K562 (cell line): ENCODE data around the gene PTH1R. TPM values are rescaled to one million over a fixed set of nuclear protein-coding genes. Genes with fewer than 3 reads are reported as not detected.
A peak's percentile ranks its signal among the peaks of the same experiment; 100 is the strongest.

Source experiments
- ATAC-seq: fragments of 200-7000 bp; cut with Tn5 transposase; 3 replicates; pipeline ENCODE4 v1.9.1; 2020; ENCODE audit warnings: moderate library complexity
- BruUV-seq: library from RNA; stranded (reverse); fragments of 400-500 nt; replicated peaks from 2 replicates; lab custom pipeline; 2021; lab: Mats Ljungman, UMichigan
- CTCF ChIA-PET: fragments of 300-600 bp; formaldehyde crosslinking; extraction: SDS; loops from one replicate; lab custom pipeline; 2021; ENCODE audit warnings: low intra/inter-chr PET ratio; lab: Yijun Ruan, JAX
- POLR2A ChIA-PET: fragments of 300-600, 350-650 bp; sonication (Branson Sonifier 250); formaldehyde crosslinking; extraction: SDS; loops from one replicate; lab custom pipeline; 2021; ENCODE audit warnings: antibody characterized with exemption, inconsistent platforms; lab: Yijun Ruan, JAX
- DNase-seq, 4 experiments: peaks; one replicate each; pipeline versions ENCODE4 v3.0.0 to v3.0.0-alpha.2; 2011 to 2018; ENCODE audit warnings: low spot score in 3 of 4, mixed read lengths in 3 of 4; ENCODE audit errors: extremely low read depth in 1 of 4
- FAIRE-seq: peaks from 2 replicates; lab custom pipeline; 2011; peaks lifted over from hg19 to GRCh38; lab: Jason Lieb, UNC
- H2AFZ ChIP-seq: 2 replicates; pipeline ENCODE4 v1.6.0; 2011; ENCODE audit warnings: low read depth, low read length, control low read depth, inconsistent platforms
- H3K27ac ChIP-seq: fragments of 200-600 bp; 3 replicates; pipeline ENCODE4 v1.8.0; 2011; ENCODE audit warnings: low read depth, mild to moderate bottlenecking, control low read depth, inconsistent platforms, low read length, moderate library complexity, mixed read lengths; ENCODE audit errors: extremely low read depth
- H3K27me3 ChIP-seq, 2 experiments: fragments of 300-600 bp in 1 of 2; 2 replicates in 1 of 2; 3 replicates in 1 of 2; pipeline versions ENCODE4 v1.6.0 to v1.8.0; 2011; ENCODE audit warnings: inconsistent platforms in 2 of 2, low read length in 2 of 2, mild to moderate bottlenecking in 1 of 2, mixed read lengths in 1 of 2, moderate library complexity in 1 of 2; ENCODE audit not compliant: control insufficient read depth in 2 of 2, insufficient read depth in 2 of 2
- H3K36me3 ChIP-seq: fragments of 300-600 bp; 3 replicates; pipeline ENCODE4 v1.8.0; 2011; ENCODE audit warnings: mild to moderate bottlenecking, low read length, inconsistent platforms; ENCODE audit not compliant: control insufficient read depth, insufficient read depth
- H3K4me1 ChIP-seq, 2 experiments: fragments of 200-600 bp in 1 of 2; replicated peaks in 1 of 2; 2 replicates in 1 of 2; 3 replicates in 1 of 2; pipeline versions ENCODE4 v1.5.1 to v1.8.0; 2011; ENCODE audit warnings: inconsistent platforms in 2 of 2, low read length in 2 of 2, mild to moderate bottlenecking in 1 of 2, mixed read lengths in 1 of 2, moderate library complexity in 1 of 2; ENCODE audit not compliant: control insufficient read depth in 2 of 2, insufficient read depth in 2 of 2
- H3K4me2 ChIP-seq: 2 replicates; pipeline ENCODE4 v1.6.1; 2011; ENCODE audit warnings: low read length, control low read depth, inconsistent platforms, mixed read lengths; ENCODE audit not compliant: insufficient read depth
- H3K4me3 ChIP-seq: fragments of 200-600 bp; sonication (generic), shearing (Covaris generic); 2 replicates; pipeline ENCODE4 v1.5.1; 2016; ENCODE audit warnings: control low read depth, inconsistent platforms
- H3K79me2 ChIP-seq: fragments of 200-600 bp; 3 replicates; pipeline ENCODE4 v1.8.0; 2011; ENCODE audit warnings: low read length, inconsistent platforms; ENCODE audit not compliant: control insufficient read depth, insufficient read depth
- H3K9ac ChIP-seq, 2 experiments: 2 replicates each; pipeline versions ENCODE4 v1.6.0 to v1.6.1; 2011; ENCODE audit warnings: low read depth in 2 of 2, low read length in 2 of 2, control low read depth in 1 of 2, inconsistent platforms in 1 of 2, mild to moderate bottlenecking in 1 of 2, mixed read lengths in 1 of 2; ENCODE audit not compliant: insufficient read depth in 1 of 2
- H3K9me1 ChIP-seq: one replicate; pipeline ENCODE4 v1.6.0; 2011; ENCODE audit warnings: inconsistent platforms, mild to moderate bottlenecking, low read length, moderate library complexity; ENCODE audit not compliant: control insufficient read depth, insufficient read depth
- H3K9me3 ChIP-seq: replicated peaks from 2 replicates; pipeline ENCODE4 v1.5.1; 2011; ENCODE audit warnings: low read depth, low read length, inconsistent platforms; ENCODE audit not compliant: control insufficient read depth, insufficient read depth
- H4K20me1 ChIP-seq: replicated peaks from 2 replicates; pipeline ENCODE4 v1.6.1; 2011; ENCODE audit warnings: low read length, inconsistent platforms, mixed read lengths; ENCODE audit not compliant: control insufficient read depth, insufficient read depth
- BHLHE40 ChIP-seq: IDR thresholded peaks from 2 replicates; pipeline ENCODE4 v1.6.1; 2011; ENCODE audit warnings: low read length, improper control_type of control experiment
- CHD4 ChIP-seq: fragments of 200-600 bp; sonication (generic); IDR thresholded peaks from 3 replicates; pipeline ENCODE4 v1.6.1; 2012; ENCODE audit warnings: low read depth, mild to moderate bottlenecking, mixed read lengths, low read length, inconsistent platforms; ENCODE audit not compliant: insufficient read depth, insufficient replicate concordance, poor library complexity, severe bottlenecking
- CXXC5 ChIP-seq: fragments of 250-450 bp; sonication (Bioruptor Pico); IDR thresholded peaks from 2 replicates; pipeline ENCODE4 v1.8.0; 2022; ENCODE audit warnings: inconsistent platforms, mild to moderate bottlenecking, moderate library complexity
- GABPB1 ChIP-seq: sonication (generic); formaldehyde crosslinking; IDR thresholded peaks from 2 replicates; pipeline ENCODE4 v1.8.0; 2022; ENCODE audit warnings: mild to moderate bottlenecking, missing genetic modification reagents
- MAX ChIP-seq: sonication (generic); formaldehyde crosslinking; IDR thresholded peaks from 2 replicates; pipeline ENCODE4 v1.9.0; 2022; ENCODE audit warnings: mild to moderate bottlenecking, missing genetic modification reagents
- NRF1 ChIP-seq, 2 experiments: fragments of 450-650 bp; IDR thresholded peaks in 1 of 2; conservative IDR thresholded peaks in 1 of 2; 2 replicates each; pipeline ENCODE4 v1.6.1; 2014; ENCODE audit warnings: mild to moderate bottlenecking in 2 of 2
- RBBP5 ChIP-seq: fragments of 200-600 bp; sonication (generic); IDR thresholded peaks from 2 replicates; pipeline ENCODE4 v1.6.1; 2012; ENCODE audit warnings: borderline replicate concordance, mild to moderate bottlenecking, low read length, control low read depth, inconsistent platforms; ENCODE audit not compliant: insufficient read depth, poor library complexity, severe bottlenecking
- STAG1 ChIP-seq: sonication (generic); formaldehyde crosslinking; IDR thresholded peaks from 2 replicates; pipeline ENCODE4 v1.5.0; 2020; ENCODE audit warnings: missing genetic modification reagents, borderline replicate concordance
- U2AF1 ChIP-seq: fragments of 200-400 bp; formaldehyde crosslinking; optimal IDR thresholded peaks from 2 replicates; pipeline ENCODE3; 2017; ENCODE audit warnings: mild to moderate bottlenecking, low read depth, low read length, moderate library complexity
- ZNF24 ChIP-seq: fragments of 450-650 bp; IDR thresholded peaks from 2 replicates; pipeline ENCODE4 v1.6.1; 2016
- ZNF444 ChIP-seq: fragments of 250-450 bp; sonication (Bioruptor Pico); IDR thresholded peaks from 2 replicates; pipeline ENCODE4 v1.4.0; 2020; ENCODE audit warnings: mild to moderate bottlenecking, moderate library complexity
- ZNF57 ChIP-seq: fragments of 450-650 bp; formaldehyde crosslinking; IDR thresholded peaks from 2 replicates; pipeline ENCODE4 v1.4.0; 2020; ENCODE audit warnings: mild to moderate bottlenecking, moderate library complexity
- ZNF780A ChIP-seq: fragments of 250-450 bp; sonication (Bioruptor Pico); IDR thresholded peaks from 2 replicates; pipeline ENCODE4 v1.5.0; 2021; ENCODE audit warnings: mild to moderate bottlenecking
- WGBS: fragments of 100-300 bp; shearing (Covaris generic); methylation state at CpG from one replicate; pipeline ENCODE4 v1.1.6; 2016; ENCODE audit warnings: low coverage, mixed read lengths; ENCODE audit not compliant: insufficient coverage; ENCODE audit errors: missing lambda C conversion rate; 5-methylcytosine and 5-hydroxymethylcytosine counted together
- in situ Hi-C: fragments of 300-500 bp; cut with MboI; formaldehyde crosslinking; loops from 4 replicates; pipeline ENCODE4 v1.15.0; 2018; ENCODE audit warnings: inconsistent platforms, mixed read lengths
- intact Hi-C: fragments of 100-400 bp; cut with micrococcal nuclease; formaldehyde crosslinking; loops from 2 replicates; pipeline ENCODE4 v1.14.2; 2022
- polyA plus RNA-seq, 8 experiments: library from polyadenylated mRNA; depleted of rRNA in 4 of 8; stranded (reverse) in 5 of 8; unstranded in 3 of 8; fragments of >200 nt; fragmentation: Nextera tagmentation in 2 of 8; fragmentation: Illumina TruSeq in 1 of 8; extraction: Ambion mirVana in 2 of 8; extraction: Trizol in 1 of 8; gene quantifications; 2 replicates each; pipeline versions ENCODE4 v1.2.1 to v1.2.3, GENCODE V29; 2011 to 2014; ENCODE audit warnings: inconsistent platforms in 1 of 8, missing spikeins in 1 of 8
- total RNA-seq, 7 experiments: library from RNA; depleted of rRNA in 6 of 7; stranded (reverse); fragments of >200 nt in 6 of 7; fragmentation: Illumina TruSeq in 2 of 7; extraction: Trizol in 2 of 7; gene quantifications; 2 replicates each; pipeline versions ENCODE4 v1.2.1 to v1.2.3, GENCODE V29; 2011 to 2021; ENCODE audit warnings: low replicate concordance in 1 of 7
- TF ChIP-seq, protein P1 (sequence below): sonication (generic); formaldehyde crosslinking; IDR thresholded peaks from 2 replicates; pipeline ENCODE4 v1.8.0; 2022; ENCODE audit warnings: missing genetic modification reagents, mild to moderate bottlenecking, moderate library complexity, borderline replicate concordance

PTH1R gene
- total and polyA plus RNA-seq, 9 of the 15 experiments (the other 6 are each of a cell fraction or from before 2014, with no cell fraction given), result not detected

DNA sequence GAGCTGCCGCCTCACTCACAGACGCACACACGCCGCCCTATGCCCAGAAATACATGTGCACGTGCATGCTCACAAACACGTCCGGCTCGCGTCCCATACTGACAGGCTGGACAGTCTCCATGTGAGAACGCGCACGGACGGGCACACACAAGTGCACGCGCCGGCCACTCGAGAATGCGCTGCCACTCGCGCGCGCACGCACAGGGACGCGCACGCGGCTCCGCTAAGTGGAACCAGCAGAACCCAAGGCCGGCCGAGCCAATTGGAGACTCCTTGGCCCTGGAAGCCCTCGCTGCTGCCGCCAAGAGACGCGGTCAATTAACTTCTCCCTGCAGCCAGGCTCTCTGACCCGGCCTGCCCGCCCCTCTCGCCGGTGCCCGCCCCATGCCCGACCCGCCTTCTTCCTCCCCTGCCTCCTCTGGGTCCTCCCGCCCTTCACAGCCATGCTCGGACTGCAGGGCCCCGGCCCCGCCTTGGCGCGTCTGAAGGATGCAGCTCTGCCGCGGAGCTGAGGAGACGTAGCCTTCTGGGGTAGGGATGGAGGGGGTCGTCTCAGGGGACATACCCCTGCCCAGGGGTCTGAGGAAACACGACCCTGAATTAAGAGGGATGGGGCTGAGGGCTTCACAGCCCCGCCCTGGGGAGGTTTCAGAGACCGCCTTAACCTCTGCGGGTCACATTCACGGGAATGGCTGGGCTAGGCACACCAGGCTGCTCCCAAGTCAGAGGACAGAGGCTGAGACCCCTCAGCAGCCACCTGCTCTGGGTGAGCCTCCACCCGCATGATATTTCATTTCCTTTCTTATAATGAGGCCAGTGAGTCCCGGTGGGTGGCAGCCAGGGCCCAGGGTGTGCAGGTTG lies 15.0 kb downstream of the PTH1R start:
- Histone ChIP-seq H3K79me2 (no peaks in the 10 kb centered on the region), H2AFZ (no peak overlapping the region), H3K4me2 (peak overlapping the region; percentile 36; the same call in 1 of the 2 replicates), H3K4me3 (no peak overlapping the region), H4K20me1 (peaks cover 34% of the 10 kb centered on the region), H3K4me1 (peaks cover 0 to 25% of the 10 kb centered on the region in 2 experiments; a peak in 3 of 5 replicates), H3K9me1 (no peaks in the 10 kb centered on the region), H3K27ac (no peak overlapping the region), H3K36me3 (no peaks in the 10 kb centered on the region), H3K9ac (peak overlapping the region in 1 of 2 experiments; percentile 43; a peak in 2 of 4 replicates), H3K9me3 (no peaks in the 10 kb centered on the region), H3K27me3 (peaks cover 20 to 60% of the 10 kb centered on the region in 2 experiments)
- no TSS peak for BruUV-seq
- DNase-seq, result peak in 3 of 4 experiments; percentile 24 to 59 (median 50)
- no peak for ATAC-seq
- in situ Hi-C loops (no loop called here), intact Hi-C loops (no loop called here)
- TF ChIP-seq CXXC5 (CRISPR knock-in tag) (0 out of 2 replicates have a peak, but pooled peaks have one; percentile 18), STAG1 (0 out of 2 replicates have a peak, but pooled peaks have one; percentile 6), ZNF780A (CRISPR knock-in tag) (no peak), GABPB1 (CRISPR knock-in tag) (0 out of 2 replicates have a peak, but pooled peaks have one; percentile 29), NRF1 (conservative IDR thresholded peaks at IDR 0.05 in 1 of 2, IDR thresholded peaks at IDR 0.05 in 1 of 2) (peak; percentile 60 to 68; a peak in 2 of 4 replicates), BHLHE40 (peak; percentile 88), ZNF444 (CRISPR knock-in tag) (no peak), ZNF57 (CRISPR knock-in tag) (no peak), U2AF1 (no peak), ZNF24 (no peak), CHD4 (no peak), RBBP5 (peak; percentile 17), MAX (CRISPR knock-in tag) (peak; percentile 56)
- TF ChIP-seq, protein P1, sequence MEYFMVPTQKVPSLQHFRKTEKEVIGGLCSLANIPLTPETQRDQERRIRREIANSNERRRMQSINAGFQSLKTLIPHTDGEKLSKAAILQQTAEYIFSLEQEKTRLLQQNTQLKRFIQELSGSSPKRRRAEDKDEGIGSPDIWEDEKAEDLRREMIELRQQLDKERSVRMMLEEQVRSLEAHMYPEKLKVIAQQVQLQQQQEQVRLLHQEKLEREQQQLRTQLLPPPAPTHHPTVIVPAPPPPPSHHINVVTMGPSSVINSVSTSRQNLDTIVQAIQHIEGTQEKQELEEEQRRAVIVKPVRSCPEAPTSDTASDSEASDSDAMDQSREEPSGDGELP (CRISPR knock-in tag), result peak; percentile 51; the same call in 1 of the 2 replicates
- CTCF ChIA-PET, result no interaction called here
- no peak for FAIRE-seq
- POLR2A ChIA-PET, result no interaction called here
- 3% methylated on average over 50 of the region's 58 CpGs for WGBS
